SHP77 treated with DMSO at 0.1 percent for 48 hours (cell line): Measurements from ENCODE around the gene DPPA5.
"Not testable (repeated sequence)": the region's sequence is repeated elsewhere in the genome, so short reads cannot be mapped to it uniquely, and the experiment has no call there.

ENCODE experiments used
- DNase-seq: peaks from one replicate; lab custom pipeline; 2025; lab: John Stamatoyannopoulos, UW

DPPA5 gene, protein sequence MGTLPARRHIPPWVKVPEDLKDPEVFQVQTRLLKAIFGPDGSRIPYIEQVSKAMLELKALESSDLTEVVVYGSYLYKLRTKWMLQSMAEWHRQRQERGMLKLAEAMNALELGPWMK

DNA sequence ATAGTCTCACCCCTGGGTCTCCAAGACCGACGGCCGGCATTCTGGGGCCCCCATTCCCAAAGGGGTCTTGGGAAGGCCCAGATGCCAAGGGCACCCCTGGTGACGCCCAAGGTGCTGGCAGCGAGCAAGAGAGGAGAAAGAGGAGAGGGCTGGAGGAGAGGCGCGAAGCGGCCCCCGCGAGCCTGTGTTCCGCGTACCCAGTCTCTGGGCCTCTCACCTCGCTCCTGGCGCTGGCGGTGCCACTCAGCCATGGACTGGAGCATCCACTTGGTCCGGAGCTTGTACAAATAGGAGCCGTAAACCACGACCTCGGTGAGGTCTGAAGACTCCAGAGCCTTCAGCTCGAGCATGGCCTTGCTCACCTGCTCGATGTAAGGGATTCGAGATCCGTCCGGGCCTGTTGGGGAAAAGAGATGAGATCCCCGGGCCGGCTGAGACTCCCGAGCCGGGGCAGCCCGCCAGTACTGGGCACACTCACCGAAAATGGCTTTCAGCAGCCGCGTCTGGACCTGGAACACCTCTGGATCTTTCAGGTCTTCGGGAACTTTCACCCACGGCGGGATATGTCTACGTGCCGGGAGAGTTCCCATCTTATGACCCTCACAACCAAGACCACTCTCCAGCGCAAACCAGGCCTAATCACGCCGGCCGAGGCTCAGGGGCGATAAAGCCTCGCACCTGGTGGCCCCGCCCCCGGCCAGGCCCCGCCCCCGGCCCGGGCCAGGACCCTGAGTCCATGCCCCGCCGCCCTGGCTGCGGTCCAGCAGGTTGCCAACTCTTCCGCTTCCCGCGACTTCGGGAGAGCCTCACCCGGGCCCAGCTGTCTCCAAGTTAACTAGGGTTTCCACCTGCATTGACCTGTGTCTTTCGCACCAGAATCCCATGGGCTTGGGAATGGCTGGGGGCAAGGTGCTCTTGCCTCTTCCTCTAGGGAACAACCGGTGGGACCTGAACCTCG is at the start of gene DPPA5:
Gene DPPA5, minus strand, starts transcription at position 641 of the 958 bp plus-strand sequence. Its CDS starts 51 bp downstream, at position 590.
- DNase-seq, result no peak

GRCh38 chr6:73400656-73401055 is 46.6 kb upstream of the DPPA5 start:
- no peak for DNase-seq

DNA sequence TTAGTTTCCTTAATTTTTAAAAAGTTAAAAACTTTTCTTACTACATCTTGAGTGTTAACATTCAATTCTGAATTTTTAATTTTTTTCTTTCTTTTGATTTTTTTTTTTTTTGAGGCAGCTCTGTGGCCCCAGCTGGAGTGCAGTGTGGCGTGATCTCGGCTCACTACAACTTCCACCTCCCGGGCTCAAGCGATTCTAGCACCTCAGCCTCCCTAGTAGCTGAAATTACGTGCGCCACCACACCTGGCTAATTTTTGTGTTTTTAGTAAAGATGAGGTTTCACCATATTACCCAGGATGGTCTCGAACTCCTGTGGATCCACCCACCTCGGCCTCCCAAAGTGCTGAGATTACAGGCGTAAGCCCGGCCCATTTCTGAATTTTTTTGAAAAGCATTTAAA is 41.8 kb upstream of the DPPA5 start:
- DNase-seq, result no peak

DNA sequence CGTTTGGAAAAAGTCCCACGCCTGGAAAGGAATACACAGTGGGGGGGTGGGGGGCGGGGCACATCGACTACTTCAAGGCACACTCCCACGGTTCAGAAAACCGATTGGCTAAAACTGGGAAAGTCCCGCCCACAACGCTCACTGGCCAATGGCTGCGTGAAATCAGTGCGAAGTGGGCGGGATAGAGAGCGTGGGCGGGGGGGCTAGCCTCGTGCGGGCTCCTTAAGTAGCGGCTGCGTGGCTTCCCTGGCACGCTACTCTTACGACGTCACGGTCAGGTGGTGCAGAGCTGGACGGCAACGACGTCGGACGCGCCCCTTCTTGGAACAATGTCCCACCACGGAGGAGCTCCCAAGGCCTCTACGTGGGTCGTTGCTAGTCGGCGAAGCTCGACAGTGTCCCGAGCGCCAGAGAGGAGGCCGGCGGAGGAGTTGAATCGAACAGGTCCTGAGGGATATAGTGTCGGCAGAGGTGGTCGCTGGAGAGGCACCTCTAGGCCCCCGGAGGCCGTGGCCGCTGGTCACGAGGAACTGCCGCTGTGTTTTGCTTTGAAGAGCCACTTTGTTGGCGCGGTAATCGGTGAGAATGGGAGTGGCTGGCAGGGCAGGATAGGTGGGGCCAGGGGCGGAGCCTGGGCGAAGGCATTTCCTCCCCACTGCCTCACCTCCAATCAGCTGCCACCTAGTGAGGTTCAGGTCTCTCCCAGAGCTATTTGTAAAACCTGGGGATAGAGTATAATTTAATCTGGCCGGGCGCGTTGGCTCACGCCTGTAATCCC is 40.7 kb upstream of the DPPA5 start, which contains the start of gene DDX43:
Gene DDX43, plus strand, starts transcription at position 252 of the 778 bp plus-strand sequence. Its CDS starts 78 bp downstream, at position 330.
- peak; percentile 52 for DNase-seq

DNA sequence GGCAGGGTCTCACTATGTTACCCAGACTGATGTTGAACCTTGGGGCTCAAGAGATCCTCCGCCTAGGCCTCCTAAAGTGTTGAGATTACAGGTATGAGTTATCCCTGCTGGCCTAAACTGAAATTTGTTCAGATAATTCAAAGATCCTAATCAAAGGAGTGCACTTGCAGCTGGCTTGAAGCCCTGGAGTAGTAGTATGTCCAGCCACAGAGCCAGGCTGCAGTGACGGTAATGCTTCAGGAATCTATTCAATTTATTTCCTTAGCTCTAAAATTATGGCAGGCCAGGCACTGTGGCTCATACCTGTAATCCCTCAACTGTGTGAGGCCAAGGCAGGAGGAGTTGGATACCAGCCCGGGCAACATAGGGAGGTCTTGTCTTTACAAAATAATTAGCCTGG is 39.2 kb upstream of the DPPA5 start:
- no peak for DNase-seq

DNA sequence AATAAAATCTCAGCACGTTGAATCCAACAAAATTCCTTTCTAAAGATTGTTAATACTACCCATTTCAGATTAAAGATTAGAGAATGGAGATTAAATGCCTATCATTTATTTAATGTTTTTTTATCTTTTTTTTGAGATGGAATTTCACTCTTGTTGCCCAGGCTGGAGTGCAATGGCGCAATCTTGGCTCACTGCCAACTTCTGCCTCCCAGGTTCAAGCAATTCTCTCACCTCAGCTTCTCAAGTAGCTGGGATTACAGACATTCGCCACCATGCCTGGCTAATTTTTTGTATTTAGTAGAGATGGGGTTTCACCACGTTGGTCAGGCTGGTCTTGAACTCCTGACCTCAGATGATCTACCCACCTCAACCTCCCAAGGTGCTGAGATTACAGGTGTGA is 38.1 kb upstream of the DPPA5 start:
- DNase-seq, result not testable (repeated sequence)

DNA sequence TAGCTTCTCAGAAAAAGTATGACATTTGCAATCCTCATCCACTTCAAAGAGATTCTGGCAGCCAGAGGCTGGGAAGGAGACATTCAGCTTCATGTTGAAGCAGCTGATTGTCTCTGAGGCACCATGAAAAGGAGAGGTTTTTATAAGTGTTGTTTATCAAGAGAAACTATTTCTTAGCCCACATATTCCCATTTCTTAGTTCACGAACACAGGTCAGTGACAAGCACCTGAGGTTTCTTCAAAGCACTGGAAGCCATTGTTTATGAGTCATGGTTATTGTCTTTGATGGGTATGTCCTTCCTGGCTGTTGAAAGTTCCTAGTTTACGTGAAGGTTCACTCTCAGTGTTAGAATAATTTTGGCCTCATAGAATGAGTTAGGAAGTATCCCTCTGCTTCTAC is 37.6 kb upstream of the DPPA5 start:
- no peak for DNase-seq

DNA sequence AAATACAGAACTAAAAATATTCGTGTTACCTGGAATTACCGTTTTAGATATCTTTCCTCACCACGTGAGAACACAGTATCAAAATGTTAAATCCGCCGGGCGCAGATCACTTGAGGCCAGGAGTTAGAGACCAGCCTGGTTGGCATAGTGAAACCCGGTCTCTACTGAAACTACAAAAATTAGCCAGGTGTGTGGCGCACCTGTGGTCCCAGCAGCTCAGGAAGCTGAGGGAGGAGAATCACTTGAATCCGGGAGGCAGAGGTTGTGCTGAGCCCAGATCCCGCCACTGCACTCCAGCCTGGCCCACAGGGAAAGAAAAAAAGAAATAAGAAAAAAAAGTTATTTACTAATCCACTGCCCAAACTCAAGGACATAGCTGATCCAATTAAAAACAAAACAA is 35.8 kb upstream of the DPPA5 start:
- no peak for DNase-seq

GRCh38 chr6:73388800-73389512 is 34.9 kb upstream of the DPPA5 start:
- no peak for DNase-seq

GRCh38 chr6:73388433-73388799 is 34.3 kb upstream of the DPPA5 start:
- no peak for DNase-seq

DNA sequence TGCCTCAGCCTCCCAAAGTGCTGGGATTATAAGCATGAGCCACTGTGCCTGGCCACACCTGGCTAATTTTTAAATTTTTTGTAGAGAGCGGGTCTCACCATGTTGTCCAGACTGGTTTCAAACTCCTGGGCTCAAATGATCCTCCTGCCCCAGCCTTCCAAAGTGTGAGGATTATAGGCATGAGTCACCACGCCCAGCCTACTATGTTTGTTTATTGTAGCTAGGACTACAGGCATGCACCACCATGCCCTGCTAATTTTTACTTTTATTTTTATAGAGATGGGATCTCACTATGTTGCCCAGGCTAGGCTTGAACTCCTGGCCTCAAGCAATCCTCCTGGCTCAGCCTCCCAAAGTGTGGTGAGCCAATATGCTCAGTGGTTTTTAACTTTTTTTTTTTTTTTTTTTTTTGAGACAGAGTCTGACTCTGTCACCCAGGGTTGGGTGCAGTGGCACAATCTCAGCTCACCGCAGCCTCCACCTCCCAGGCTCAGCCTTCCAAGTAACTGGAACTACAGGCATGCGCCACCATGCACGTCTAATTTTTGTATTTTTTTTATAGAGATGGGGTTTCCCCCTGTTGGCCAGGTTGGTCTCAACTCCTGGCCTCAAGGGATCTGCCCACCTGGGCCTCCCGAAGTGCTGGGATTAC is 28.5 kb upstream of the DPPA5 start:
- no peak for DNase-seq

- not testable (repeated sequence) for DNase-seq
Observed at GRCh38 chr6:73381531-73381930, 27.5 kb upstream of the DPPA5 start.

DNA sequence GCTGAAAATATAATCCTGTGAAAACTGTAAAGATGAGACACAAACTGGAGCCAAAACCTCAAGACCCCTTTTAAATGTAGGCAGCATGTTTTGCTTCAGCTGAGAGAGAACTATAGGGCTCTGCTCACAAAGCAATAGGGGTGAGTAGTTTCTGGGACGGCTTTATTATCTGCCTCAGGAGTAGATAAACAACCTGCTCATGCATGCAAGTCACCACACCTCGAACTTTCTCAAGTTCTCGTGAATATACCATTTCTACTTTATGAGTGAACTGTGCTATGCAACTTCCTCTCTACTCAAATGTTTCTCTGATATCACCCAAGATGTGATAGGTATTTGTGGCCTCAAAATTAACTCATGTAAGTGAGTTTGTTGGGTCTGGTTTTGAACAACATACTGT is 23.1 kb upstream of the DPPA5 start:
- no peak for DNase-seq

- no peak for DNase-seq
Observed at GRCh38 chr6:73375216-73375615, 21.1 kb upstream of the DPPA5 start.

- no peak for DNase-seq
Observed at GRCh38 chr6:73372516-73372915, 18.4 kb upstream of the DPPA5 start.

DNA sequence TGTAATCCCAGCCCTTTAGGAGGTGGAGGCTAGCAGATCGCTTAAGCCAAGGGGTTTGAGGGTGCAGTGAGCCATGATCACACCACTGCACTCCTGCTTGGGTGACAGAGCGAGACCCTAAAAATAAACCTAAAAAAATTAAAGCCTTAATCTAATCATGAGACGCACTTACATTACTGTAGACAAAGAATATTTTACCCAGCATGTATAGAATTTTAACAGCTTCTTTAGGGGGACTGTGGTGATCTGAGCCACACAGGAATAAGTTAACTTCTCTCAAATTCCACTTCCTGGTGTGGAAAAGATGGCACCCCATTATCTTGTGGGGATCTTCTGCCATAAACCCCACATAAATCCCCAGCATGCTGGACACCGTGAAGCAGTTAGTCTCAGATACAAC is 17.9 kb upstream of the DPPA5 start:
- no peak for DNase-seq

GRCh38 chr6:73369563-73369962 is 15.5 kb upstream of the DPPA5 start, which contains the start of gene OOEP:
TSS of gene OOEP (minus strand) at chr6:73369897. CDS start at chr6:73369792, 105 bp downstream.
- DNase-seq, result no peak

GRCh38 chr6:73369157-73369556 is 15.1 kb upstream of the DPPA5 start:
- no peak for DNase-seq

- no peak for DNase-seq
Observed at GRCh38 chr6:73368675-73369074, 14.6 kb upstream of the DPPA5 start.

- no peak for DNase-seq
Observed at GRCh38 chr6:73367761-73368355, 13.8 kb upstream of the DPPA5 start.

DNA sequence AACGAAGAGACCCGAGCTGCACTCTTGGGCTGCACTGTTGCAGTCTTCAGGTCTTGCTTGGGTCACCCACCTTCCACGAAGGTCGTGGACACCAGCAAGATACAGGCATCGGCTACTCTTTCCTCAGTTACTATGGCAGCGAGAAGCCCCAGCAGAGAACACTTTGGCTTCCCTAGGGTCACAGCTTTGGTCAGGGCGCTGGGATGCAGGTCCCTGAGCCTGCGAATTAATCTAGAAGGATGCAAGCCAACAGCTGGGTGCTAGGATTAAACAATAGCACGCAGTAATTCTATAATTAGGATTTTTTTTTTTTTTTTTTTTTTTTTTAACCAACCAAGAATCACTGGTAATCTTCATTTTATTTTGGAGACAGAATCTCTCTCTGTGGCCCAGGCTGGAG is 10.5 kb upstream of the DPPA5 start:
- no peak for DNase-seq
